ENCODE data around the gene GALK1. TPM values are rescaled to one million over a fixed set of nuclear protein-coding genes. Genes with fewer than 3 reads are reported as not detected.
A peak's percentile ranks its signal among the peaks of the same experiment; 100 is the strongest.

Gene GALK1
- total RNA-seq, 4 donors from 2014 or later, result 50.1 to 81.9 (median 64.1) TPM

GRCh38 chr17:75729351-75729750 is 35.6 kb downstream of the GALK1 start:
- Histone ChIP-seq H3K27me3 (no peaks in the 10 kb centered on the region), H3K4me1 (peaks cover 0 to 29% (median 0%) of the 10 kb centered on the region in 4 donors), H3K9me3 (no peaks in the 10 kb centered on the region), H3K27ac (no peak overlapping the region), H3K4me3 (no peak overlapping the region), H3K36me3 (peaks cover 0 to 82% (median 0%) of the 10 kb centered on the region in 3 donors)
- TF ChIP-seq, protein P1, sequence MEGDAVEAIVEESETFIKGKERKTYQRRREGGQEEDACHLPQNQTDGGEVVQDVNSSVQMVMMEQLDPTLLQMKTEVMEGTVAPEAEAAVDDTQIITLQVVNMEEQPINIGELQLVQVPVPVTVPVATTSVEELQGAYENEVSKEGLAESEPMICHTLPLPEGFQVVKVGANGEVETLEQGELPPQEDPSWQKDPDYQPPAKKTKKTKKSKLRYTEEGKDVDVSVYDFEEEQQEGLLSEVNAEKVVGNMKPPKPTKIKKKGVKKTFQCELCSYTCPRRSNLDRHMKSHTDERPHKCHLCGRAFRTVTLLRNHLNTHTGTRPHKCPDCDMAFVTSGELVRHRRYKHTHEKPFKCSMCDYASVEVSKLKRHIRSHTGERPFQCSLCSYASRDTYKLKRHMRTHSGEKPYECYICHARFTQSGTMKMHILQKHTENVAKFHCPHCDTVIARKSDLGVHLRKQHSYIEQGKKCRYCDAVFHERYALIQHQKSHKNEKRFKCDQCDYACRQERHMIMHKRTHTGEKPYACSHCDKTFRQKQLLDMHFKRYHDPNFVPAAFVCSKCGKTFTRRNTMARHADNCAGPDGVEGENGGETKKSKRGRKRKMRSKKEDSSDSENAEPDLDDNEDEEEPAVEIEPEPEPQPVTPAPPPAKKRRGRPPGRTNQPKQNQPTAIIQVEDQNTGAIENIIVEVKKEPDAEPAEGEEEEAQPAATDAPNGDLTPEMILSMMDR (IDR thresholded peaks at IDR 0.05), result no peak
- no peak for TF ChIP-seq POLR2A (IDR thresholded peaks at IDR 0.05)
- DNase-seq, result no peak

GRCh38 chr17:75727391-75727790 is 37.6 kb downstream of the GALK1 start:
- H3K27me3 ChIP-seq, result no peaks in the 10 kb centered on the region
- H3K27ac ChIP-seq, result no peak overlapping the region
- no peak overlapping the region for H3K4me3 ChIP-seq
- DNase-seq, result no peak
- H3K9me3 ChIP-seq, result no peaks in the 10 kb centered on the region
- peaks cover 0 to 74% (median 0%) of the 10 kb centered on the region in 3 donors for H3K36me3 ChIP-seq
- TF ChIP-seq, protein P1 (IDR thresholded peaks at IDR 0.05), result no peak
- TF ChIP-seq POLR2A (IDR thresholded peaks at IDR 0.05), result no peak
- peaks cover 0 to 28% (median 0%) of the 10 kb centered on the region in 4 donors for H3K4me1 ChIP-seq

DNA sequence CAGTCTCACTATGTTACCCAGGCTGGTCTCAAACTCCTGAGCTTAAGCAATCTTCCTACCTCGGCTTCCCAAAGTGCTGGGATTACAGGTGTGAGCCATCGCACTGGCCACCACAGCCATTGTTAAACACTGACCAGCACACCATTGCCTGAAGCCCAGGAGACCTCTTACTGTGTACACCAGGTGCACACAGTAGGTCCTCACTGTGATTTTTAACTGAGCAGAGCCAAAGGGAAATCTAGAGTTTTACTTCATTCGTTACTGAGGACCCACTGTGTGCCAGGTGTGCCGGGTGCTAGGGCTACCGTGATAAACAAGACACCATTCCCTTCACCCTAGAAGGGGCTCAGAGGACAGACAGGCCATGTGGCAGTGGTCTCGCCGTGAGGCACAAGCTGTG is 39.5 kb downstream of the GALK1 start:
- H3K4me1 ChIP-seq, result peaks cover 0 to 19% (median 8%) of the 10 kb centered on the region in 4 donors
- TF ChIP-seq POLR2A (IDR thresholded peaks at IDR 0.05), result no peak
- TF ChIP-seq, protein P1 (IDR thresholded peaks at IDR 0.05), result no peak
- no peaks in the 10 kb centered on the region for H3K9me3 ChIP-seq
- no peak for DNase-seq
- H3K36me3 ChIP-seq, result peaks cover 0 to 58% (median 0%) of the 10 kb centered on the region in 3 donors
- no peaks in the 10 kb centered on the region for H3K27me3 ChIP-seq
- H3K4me3 ChIP-seq, result no peak overlapping the region
- no peak overlapping the region for H3K27ac ChIP-seq

GRCh38 chr17:75724016-75725003 is 40.7 kb downstream of the GALK1 start:
- Histone ChIP-seq H3K36me3 (peaks cover 0 to 46% (median 0%) of the 10 kb centered on the region in 3 donors), H3K4me1 (peaks cover 0 to 19% (median 9%) of the 10 kb centered on the region in 4 donors), H3K27ac (peak overlapping the region in 3 of 4 donors; percentile 89 to 96 (median 94)), H3K9me3 (no peaks in the 10 kb centered on the region), H3K27me3 (no peaks in the 10 kb centered on the region), H3K4me3 (peak overlapping the region in 2 of 4 donors; percentile 65 to 71)
- TF ChIP-seq, protein P1 (IDR thresholded peaks at IDR 0.05), result no peak
- no peak for TF ChIP-seq POLR2A (IDR thresholded peaks at IDR 0.05)
- DNase-seq, result no peak

DNA sequence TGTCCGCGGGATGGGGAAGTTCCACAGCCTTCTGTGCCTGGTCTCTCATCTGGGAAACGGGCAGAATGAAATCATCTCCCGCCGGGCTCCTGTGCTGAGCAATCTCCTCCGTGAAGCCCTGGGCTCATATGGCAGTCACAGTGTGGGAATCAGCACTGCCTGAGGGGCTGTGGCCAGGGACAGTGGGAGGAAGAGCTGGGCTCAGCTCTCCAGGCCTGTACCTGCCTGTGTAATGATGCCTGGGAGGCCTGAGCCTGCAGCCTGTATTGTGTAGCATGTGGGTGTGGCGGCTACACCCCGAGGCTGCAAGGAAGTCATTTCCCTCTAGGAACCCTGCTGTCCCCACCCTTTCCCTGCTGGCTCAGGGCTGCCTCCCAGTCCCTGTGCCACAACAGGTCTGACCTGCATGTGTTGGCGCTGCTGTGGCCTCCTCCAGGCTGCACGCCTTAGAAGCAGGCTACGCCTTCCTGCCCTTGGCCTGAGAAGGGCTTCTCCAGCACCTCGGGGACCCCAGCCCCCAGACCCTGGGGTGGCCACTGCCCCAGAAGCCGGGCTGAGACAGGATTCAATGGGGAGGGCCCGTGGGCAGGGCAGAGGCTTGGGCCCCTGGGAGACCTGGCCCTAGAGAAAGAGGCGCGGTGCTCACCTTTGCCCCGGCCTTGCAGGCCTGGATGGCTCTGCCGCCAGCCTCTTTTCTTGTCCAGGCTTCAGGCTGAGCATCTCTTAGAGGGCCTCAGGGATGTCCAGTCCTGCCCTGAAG is 41.6 kb downstream of the GALK1 start:
- Histone ChIP-seq H3K27ac (peak overlapping the region in 3 of 4 donors; percentile 89 to 96 (median 94)), H3K4me1 (peaks cover 0 to 19% (median 9%) of the 10 kb centered on the region in 4 donors), H3K4me3 (peak overlapping the region in 2 of 4 donors; percentile 65 to 71), H3K9me3 (no peaks in the 10 kb centered on the region), H3K36me3 (peaks cover 0 to 40% (median 0%) of the 10 kb centered on the region in 3 donors), H3K27me3 (no peaks in the 10 kb centered on the region)
- peak; percentile 96 to 99 for TF ChIP-seq POLR2A (IDR thresholded peaks at IDR 0.05)
- TF ChIP-seq, protein P1 (IDR thresholded peaks at IDR 0.05), result peak in 2 of 6 experiments; percentile 2 to 8
- DNase-seq, result peak in 2 of 3 donors; percentile 88 to 89

All from Peyer's patch (tissue), 4 donors.